Natural killer cell treated with Interleukin-12 subunit alpha and Interleukin-12 subunit beta and Interleukin-15 and Interleukin-18, amount 100 ng/mL, for 72 hours (primary cell): Measurements from ENCODE around the gene EIF5A. TPM values are rescaled to one million over a fixed set of nuclear protein-coding genes. Genes with fewer than 3 reads are reported as not detected.
A peak's percentile ranks its signal among the peaks of the same experiment; 100 is the strongest.
"Not testable (repeated sequence)": the region's sequence is repeated elsewhere in the genome, so short reads cannot be mapped to it uniquely, and the experiment has no call there.

ENCODE experiments used
- ATAC-seq, 2 donors: fragments of 150-1000 bp; cut with Tn5 transposase in 1 of 2; sonication (Bioruptor Pico), chemical (Tn5 transposase) in 1 of 2; 2 replicates each; pipeline ENCODE4 v1.10.0; 2021
- DNase-seq: peaks from one replicate; pipeline ENCODE4 v3.0.0; 2022; ENCODE audit warnings: low spot score
- H3K27ac Mint-ChIP-seq, 2 donors: 1 replicate in 1 of 2; 2 replicates in 1 of 2; pipeline ENCODE4 v1.8.0; 2022; ENCODE audit warnings: mixed read lengths in 2 of 2, mild to moderate bottlenecking in 1 of 2, moderate library complexity in 1 of 2
- H3K27me3 Mint-ChIP-seq, 2 donors: 1 replicate in 1 of 2; 2 replicates in 1 of 2; pipeline ENCODE4 v1.8.0; 2022; ENCODE audit warnings: mixed read lengths in 2 of 2
- H3K36me3 Mint-ChIP-seq: one replicate; pipeline ENCODE4 v1.8.0; 2022; ENCODE audit warnings: mixed read lengths
- H3K4me1 Mint-ChIP-seq, 2 donors: 1 replicate in 1 of 2; 2 replicates in 1 of 2; pipeline ENCODE4 v1.8.0; 2022; ENCODE audit warnings: low read depth in 2 of 2, mixed read lengths in 2 of 2, mild to moderate bottlenecking in 1 of 2
- H3K4me3 Mint-ChIP-seq: one replicate; pipeline ENCODE4 v1.8.0; 2022; ENCODE audit warnings: mixed read lengths
- H3K9me3 Mint-ChIP-seq: 2 replicates; pipeline ENCODE4 v1.8.0; 2022; ENCODE audit warnings: mixed read lengths
- total RNA-seq, 2 donors: library from RNA; stranded (reverse); gene quantifications; one replicate each; pipeline ENCODE4 v1.2.3, GENCODE V29; 2022

EIF5A gene
- total RNA-seq, 2 donors from 2014 or later = 953 to 1,345 TPM

DNA sequence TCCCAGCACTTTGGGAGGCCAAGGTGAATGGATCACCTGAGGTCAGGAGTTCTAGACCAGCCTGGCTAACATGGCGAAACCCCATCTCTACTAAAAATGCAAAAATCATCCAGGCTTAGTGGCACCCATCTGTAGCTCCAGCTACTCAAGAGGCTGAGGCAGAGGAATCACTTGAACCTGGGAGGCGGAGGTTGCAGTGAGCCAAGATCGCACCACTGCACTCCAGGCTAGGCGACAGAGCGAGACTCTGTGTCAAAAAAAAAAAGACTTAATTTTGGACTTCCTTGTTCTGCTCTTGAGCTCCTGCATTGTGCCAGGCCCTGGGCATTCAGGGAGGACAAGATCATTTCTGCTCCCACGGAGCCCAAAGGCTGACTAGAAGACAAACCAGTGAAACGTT is 30.2 kb downstream of the EIF5A start:
- H3K27ac Mint-ChIP-seq = peak overlapping the region; percentile 89 to 93
- H3K4me1 Mint-ChIP-seq = peaks cover 39 to 40% of the 10 kb centered on the region in 2 donors
- not testable (repeated sequence) for ATAC-seq, DNase-seq, H3K9me3 Mint-ChIP-seq, H3K27me3 Mint-ChIP-seq
- H3K36me3 Mint-ChIP-seq = peaks cover 12% of the 10 kb centered on the region
- peak overlapping the region; percentile 97 for H3K4me3 Mint-ChIP-seq

DNA sequence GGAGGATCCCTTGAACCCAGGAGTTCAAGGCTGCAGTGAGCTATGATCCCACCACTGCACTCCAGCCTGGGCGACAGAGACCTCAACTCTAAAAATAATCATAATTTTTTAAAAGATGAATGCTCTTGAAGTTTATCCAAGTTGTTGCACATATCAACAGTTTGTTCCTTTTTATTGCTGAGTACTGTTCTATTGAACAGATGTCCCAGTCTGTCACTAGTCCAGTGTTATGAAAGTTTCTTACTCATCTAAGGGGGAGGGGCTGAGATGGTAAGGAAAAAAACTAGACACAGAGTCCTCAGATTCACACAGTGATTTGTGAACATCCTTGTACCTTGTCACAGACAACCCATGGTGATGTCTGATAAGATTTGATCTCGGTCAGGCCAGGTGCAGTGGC is 32.8 kb downstream of the EIF5A start:
- Mint-ChIP-seq H3K36me3 (peaks cover 18% of the 10 kb centered on the region), H3K9me3 (no peaks in the 10 kb centered on the region), H3K27me3 (no peaks in the 10 kb centered on the region), H3K4me3 (no peak overlapping the region), H3K27ac (peak overlapping the region; percentile 69 to 70), H3K4me1 (peaks cover 35 to 41% of the 10 kb centered on the region in 2 donors)
- DNase-seq = no peak
- no peak for ATAC-seq

DNA sequence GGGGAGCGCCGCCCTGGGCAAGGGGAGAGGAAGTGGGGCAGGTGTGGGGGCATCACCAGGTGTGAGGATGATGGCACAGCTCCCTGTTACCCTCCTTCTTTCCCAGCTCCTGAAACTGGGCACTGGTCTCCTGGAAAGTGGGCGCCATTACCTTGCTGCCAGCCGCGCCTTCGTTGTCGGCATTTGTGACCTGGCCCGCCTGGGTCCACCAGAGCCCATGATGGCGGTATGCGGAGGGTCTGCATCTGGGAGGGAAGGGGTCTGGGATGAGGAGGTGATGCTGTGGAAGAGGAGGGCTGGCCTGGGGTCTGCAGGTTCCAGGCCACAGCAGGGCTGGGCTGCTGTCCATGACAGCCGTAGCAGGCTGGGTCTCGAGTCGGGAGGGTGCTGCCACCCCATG is 34.4 kb downstream of the EIF5A start:
- peaks cover 25 to 31% of the 10 kb centered on the region in 2 donors for H3K4me1 Mint-ChIP-seq
- no peak overlapping the region for H3K4me3 Mint-ChIP-seq
- ATAC-seq (no peak), DNase-seq (no peak)
- H3K9me3 Mint-ChIP-seq = no peaks in the 10 kb centered on the region
- H3K27me3 Mint-ChIP-seq = no peaks in the 10 kb centered on the region
- H3K27ac Mint-ChIP-seq = peak overlapping the region in 1 of 2 donors; percentile 22
- peaks cover 18% of the 10 kb centered on the region for H3K36me3 Mint-ChIP-seq

DNA sequence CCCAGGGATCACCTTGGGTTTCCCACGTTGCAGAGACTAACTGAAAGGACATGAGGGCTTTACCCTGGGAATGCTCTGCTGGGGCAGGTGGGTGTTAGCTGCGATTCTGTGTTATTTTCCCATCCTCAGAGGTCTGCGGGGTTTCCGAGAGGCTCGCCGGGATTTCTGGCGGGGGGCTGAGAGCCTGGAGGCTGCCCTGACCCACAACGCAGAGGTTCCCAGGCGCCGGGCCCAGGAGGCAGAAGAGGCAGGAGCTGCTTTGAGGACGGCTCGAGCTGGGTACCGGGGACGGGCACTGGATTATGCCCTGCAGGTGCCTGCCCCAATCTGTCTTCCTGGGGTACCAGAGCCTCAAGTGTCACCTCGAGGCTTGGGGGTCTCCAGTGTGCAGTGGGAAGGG is 35.8 kb downstream of the EIF5A start:
- DNase-seq (no peak), ATAC-seq (no peak)
- H3K4me3 Mint-ChIP-seq = no peak overlapping the region
- peaks cover 18% of the 10 kb centered on the region for H3K36me3 Mint-ChIP-seq
- H3K4me1 Mint-ChIP-seq = peaks cover 14 to 19% of the 10 kb centered on the region in 2 donors
- H3K27me3 Mint-ChIP-seq = no peaks in the 10 kb centered on the region
- peak overlapping the region in 1 of 2 donors; percentile 63 for H3K27ac Mint-ChIP-seq
- no peaks in the 10 kb centered on the region for H3K9me3 Mint-ChIP-seq

DNA sequence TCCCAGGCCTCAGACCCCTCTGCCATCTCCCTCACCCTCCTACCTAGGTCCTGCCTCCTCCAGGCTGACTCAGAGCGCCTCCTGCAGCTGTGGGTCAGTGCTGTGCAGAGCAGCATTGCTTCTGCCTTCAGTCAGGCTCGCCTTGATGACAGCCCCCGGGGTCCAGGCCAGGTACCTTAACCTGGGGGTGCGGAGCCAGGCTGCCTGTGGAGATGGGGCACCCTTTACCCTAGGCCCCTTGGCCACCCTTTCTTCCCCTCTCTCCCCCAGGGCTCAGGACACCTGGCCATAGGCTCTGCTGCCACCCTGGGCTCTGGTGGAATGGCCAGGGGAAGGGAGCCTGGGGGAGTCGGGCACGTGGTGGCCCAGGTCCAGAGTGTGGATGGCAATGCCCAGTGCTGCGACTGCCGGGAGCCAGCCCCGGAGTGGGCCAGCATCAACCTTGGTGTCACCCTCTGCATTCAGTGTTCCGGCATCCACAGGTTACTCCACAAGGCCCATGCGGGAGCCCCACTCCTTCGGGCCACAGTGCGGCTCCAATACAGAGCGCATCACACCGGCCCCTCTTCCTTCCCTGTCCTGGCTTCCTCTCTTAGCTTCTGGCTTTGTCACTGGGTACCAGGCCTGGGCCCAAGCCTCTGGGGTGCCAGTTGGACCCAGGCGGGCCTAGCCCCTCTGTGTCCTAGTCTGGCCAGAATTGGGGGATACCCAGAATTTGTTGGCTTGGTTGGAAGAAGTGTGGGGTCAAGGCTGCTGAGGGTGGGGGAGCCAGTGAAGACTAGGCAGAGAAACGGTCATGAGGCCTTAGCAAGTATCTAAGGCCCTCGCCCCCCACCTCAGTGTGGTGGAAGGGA is 39.6 kb downstream of the EIF5A start:
- Mint-ChIP-seq H3K36me3 (peaks cover 5% of the 10 kb centered on the region), H3K4me1 (peaks cover 10 to 18% of the 10 kb centered on the region in 2 donors), H3K27ac (no peak overlapping the region), H3K9me3 (no peaks in the 10 kb centered on the region), H3K27me3 (no peaks in the 10 kb centered on the region), H3K4me3 (no peak overlapping the region)
- DNase-seq (no peak), ATAC-seq (no peak)

DNA sequence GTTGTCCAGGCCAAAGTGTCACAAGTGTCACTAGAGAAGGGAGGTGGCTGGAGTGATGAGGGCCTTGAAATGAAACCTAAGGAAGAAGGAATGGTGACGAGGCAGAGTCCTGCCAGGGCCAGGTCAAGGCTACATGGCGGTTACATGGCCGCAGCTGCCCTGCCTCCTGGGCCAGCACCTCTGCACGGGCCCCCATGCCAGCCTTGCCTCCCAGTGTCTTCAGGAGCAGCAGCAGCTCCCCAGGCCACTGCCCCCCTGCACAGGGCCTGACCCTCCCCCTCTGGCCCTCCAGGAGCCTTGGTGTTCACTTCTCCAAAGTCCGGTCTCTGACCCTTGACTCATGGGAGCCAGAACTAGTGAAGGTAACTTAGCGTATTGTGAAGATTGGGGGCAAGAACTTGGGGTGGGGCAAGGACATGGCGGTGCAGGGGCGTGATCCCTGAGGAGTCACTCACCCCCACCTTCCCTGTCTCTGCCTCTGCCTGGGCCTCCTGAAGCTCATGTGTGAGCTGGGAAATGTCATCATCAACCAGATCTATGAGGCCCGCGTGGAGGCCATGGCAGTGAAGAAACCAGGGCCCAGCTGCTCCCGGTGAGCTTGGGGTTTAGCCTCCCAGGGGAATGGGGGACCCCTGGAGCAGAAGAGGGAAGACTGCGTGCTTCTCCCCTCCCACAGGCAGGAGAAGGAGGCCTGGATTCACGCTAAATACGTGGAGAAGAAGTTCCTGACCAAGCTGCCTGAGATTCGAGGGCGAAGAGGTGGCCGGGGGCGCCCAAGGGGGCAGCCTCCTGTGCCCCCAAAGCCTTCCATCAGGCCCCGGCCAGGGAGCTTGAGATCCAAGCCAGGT is 40.4 kb downstream of the EIF5A start:
- Mint-ChIP-seq H3K9me3 (no peaks in the 10 kb centered on the region), H3K4me3 (no peak overlapping the region), H3K27ac (no peak overlapping the region), H3K4me1 (peaks cover 16 to 25% of the 10 kb centered on the region in 2 donors), H3K27me3 (no peaks in the 10 kb centered on the region), H3K36me3 (peaks cover 5% of the 10 kb centered on the region)
- DNase-seq (no peak), ATAC-seq (no peak)

DNA sequence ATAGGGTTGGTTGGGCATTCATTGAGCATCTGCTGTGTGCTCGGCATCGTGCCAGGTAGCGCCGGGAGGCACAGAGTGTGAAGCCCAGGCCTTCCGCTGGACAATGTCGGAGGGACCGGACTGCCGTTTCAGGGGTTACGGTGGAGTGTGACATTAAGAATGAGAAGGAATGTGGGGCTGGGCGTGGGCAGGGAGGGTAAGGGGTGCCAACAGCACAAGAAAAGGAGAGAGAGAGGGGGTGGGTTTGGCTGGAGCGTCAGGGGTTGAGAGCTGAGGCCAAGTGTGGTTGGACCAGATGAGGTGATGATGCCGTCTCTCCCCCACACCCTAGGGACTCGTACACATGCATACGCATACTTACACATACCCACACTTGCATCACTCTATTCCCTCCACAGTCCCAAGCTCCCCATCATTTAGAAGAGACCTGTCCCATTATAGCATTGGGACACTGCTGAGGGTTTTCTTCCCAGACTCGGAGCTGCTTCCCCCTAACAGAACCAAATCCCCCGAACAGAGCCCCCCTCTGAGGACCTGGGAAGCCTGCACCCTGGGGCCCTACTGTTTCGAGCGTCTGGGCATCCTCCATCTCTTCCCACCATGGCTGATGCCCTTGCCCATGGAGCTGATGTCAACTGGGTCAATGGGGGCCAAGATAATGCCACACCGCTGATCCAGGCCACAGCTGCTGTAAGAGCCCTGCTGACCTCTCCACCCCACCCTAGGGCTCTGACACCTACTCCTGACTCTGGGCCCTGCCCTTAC is 41.2 kb downstream of the EIF5A start:
- no peak for ATAC-seq
- Mint-ChIP-seq H3K9me3 (no peaks in the 10 kb centered on the region), H3K36me3 (peaks cover 5% of the 10 kb centered on the region), H3K27ac (peak overlapping the region in 1 of 2 donors; percentile 57), H3K4me1 (peaks cover 18 to 26% of the 10 kb centered on the region in 2 donors), H3K27me3 (no peaks in the 10 kb centered on the region), H3K4me3 (no peak overlapping the region)
- no peak for DNase-seq

DNA sequence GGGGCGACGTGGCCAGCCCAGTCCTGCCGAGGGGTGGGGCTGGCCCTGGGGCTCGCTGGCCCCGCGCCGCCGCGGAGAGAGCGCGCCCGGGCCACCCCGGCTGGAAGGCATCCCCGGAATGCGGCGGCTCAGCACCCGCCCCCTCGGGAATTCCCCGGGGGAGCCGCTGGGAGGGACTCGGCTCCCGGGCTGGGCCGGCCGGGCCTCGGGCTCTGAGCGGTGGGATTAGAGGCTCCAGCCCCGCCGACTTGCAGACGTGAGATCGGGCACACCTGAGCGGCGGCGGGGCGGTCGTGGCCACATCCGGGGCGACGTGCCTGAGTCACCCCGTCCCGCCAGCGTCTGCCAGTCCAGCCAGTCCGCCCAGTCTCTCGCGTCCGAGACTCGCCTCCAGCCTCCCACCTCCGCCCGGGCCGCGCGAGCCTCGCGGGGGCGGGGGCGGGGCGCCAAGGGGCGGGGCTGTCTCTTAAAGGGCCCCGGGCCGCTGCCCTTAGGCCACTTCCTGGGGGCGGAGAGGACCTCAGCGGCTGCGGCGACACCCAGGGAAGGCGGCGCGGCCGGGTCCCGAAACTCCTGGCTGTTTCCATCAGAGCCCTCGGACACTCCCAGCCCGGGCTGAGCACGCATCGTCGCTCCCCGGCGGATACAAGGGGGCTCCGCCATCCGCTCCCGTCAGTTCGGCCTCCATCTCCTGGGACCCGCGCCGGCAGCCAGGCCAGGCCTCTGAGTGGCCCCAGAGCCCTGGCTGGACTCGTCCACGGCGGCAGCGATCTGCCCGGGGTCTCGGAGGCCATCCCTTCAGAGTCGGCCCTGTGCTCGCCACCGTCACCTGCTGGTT is 44.5 kb downstream of the EIF5A start, which contains the start of gene KCTD11:
KCTD11 (plus strand) TSS at position 498 of the 838 bp plus-strand sequence.
- no peaks in the 10 kb centered on the region for H3K27me3 Mint-ChIP-seq
- H3K9me3 Mint-ChIP-seq = no peaks in the 10 kb centered on the region
- peak within 1 kb of the TSS; percentile 84 to 91 for H3K27ac Mint-ChIP-seq
- peaks cover 17 to 41% of the 10 kb centered on the region in 2 donors for H3K4me1 Mint-ChIP-seq
- no peaks in the 10 kb centered on the region for H3K36me3 Mint-ChIP-seq
- peak within 1 kb of the TSS; percentile 95 for H3K4me3 Mint-ChIP-seq
- peak; percentile 94 for DNase-seq
- ATAC-seq = peak; percentile 91 to 93

DNA sequence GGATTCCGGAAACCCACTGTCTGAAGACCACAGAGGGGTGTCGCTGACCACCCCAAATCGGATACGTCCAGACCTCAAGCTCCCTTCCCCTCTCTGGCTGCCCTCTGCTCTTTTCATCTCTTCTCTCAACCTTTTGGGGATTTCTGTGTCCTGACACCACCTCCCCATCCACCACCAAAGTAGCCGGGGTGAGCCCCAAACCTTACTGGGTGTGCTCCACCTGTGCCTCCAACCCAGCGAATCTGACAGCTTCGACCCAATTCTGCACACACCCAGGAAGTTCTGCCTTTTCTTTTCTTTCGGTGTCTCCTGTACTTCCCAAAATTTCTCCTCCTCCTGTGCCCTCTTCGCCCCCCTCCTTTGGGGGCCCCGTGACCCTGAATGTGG is 45.1 kb downstream of the EIF5A start:
- H3K9me3 Mint-ChIP-seq = no peaks in the 10 kb centered on the region
- peaks cover 17 to 41% of the 10 kb centered on the region in 2 donors for H3K4me1 Mint-ChIP-seq
- H3K36me3 Mint-ChIP-seq = no peaks in the 10 kb centered on the region
- H3K27me3 Mint-ChIP-seq = no peaks in the 10 kb centered on the region
- peak overlapping the region; percentile 95 for H3K4me3 Mint-ChIP-seq
- ATAC-seq (no peak), DNase-seq (no peak)
- H3K27ac Mint-ChIP-seq = peak overlapping the region; percentile 84 to 91

DNA sequence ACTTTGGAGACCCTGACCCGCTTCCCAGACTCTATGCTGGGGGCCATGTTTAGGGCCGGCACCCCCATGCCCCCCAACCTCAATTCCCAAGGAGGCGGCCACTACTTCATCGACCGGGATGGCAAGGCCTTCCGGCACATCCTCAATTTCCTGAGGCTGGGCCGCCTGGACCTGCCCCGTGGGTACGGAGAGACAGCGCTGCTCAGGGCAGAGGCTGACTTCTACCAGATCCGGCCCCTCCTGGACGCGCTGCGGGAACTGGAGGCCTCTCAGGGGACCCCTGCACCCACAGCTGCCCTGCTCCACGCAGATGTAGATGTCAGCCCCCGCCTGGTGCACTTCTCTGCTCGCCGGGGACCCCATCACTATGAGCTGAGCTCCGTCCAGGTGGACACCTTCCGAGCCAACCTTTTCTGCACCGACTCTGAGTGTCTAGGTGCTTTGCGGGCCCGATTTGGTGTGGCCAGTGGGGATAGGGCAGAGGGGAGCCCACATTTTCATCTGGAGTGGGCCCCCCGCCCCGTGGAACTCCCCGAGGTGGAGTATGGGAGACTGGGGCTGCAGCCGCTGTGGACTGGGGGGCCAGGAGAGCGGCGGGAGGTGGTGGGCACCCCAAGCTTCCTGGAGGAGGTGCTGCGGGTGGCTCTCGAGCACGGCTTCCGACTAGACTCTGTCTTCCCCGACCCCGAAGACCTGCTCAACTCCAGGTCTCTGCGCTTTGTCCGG is 45.6 kb downstream of the EIF5A start:
- DNase-seq (no peak), ATAC-seq (no peak)
- Mint-ChIP-seq H3K4me3 (peak overlapping the region; percentile 95), H3K27me3 (no peaks in the 10 kb centered on the region), H3K36me3 (no peaks in the 10 kb centered on the region), H3K27ac (peak overlapping the region; percentile 84 to 91), H3K9me3 (no peaks in the 10 kb centered on the region), H3K4me1 (peaks cover 17 to 41% of the 10 kb centered on the region in 2 donors)

DNA sequence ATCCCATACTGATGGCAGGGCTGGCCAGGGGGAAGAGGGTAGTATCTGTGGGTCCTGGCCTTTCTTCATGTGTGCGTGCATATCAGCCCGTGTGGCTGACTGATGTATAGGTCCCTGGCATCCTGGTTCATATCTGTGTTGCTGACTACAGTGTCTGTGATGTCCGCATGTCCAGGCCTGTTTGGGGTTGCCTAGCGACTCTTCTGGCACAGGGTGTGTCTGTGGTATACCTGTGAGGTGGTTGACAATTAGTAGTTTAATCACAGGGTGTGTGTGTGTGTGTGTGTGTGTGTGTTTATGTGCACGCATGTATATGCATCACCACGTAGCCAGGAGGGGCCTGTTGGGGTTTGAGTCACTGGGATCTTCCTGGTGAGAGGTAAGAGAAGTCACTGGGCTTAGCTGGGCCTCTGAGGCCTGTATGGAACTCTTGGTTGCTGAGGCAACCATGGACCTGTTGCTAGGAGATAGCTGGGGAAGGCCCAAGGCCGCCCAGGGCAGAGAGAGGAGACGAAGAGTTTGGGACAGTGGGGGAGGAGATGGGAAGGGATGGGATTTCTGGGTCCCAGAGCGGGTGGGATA is 46.9 kb downstream of the EIF5A start:
- peak overlapping the region; percentile 41 to 58 for H3K27ac Mint-ChIP-seq
- no peak overlapping the region for H3K4me3 Mint-ChIP-seq
- no peak for DNase-seq
- no peaks in the 10 kb centered on the region for H3K36me3 Mint-ChIP-seq
- peaks cover 17 to 32% of the 10 kb centered on the region in 2 donors for H3K4me1 Mint-ChIP-seq
- ATAC-seq = no peak
- H3K27me3 Mint-ChIP-seq = no peaks in the 10 kb centered on the region
- H3K9me3 Mint-ChIP-seq = no peaks in the 10 kb centered on the region

DNA sequence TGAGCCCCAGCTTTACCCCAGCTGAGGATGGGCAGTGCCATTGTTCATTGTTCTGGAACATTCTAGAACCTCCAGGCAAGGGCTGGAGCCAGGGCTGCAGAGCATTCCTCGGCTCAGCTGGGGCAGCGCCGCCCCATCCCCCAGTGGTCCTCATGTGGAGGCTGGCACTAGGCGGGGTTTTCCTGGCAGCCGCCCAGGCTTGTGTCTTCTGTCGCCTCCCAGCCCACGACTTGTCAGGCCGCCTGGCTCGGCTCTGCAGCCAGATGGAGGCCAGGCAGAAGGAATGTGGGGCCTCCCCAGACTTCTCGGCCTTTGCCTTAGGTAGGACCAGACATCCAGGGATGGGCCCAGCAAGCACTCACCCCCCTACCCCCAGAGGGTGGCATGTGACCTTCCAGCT is 47.6 kb downstream of the EIF5A start, which contains the start of gene TMEM95:
TMEM95 (plus strand) TSS at position 104 of the 400 bp plus-strand sequence; CDS start at position 153, 49 bp downstream.
- Mint-ChIP-seq H3K4me3 (no peak within 1 kb of the TSS), H3K27me3 (no peaks in the 10 kb centered on the region), H3K27ac (peak within 1 kb of the TSS; percentile 41 to 58), H3K36me3 (no peaks in the 10 kb centered on the region), H3K4me1 (peaks cover 17 to 30% of the 10 kb centered on the region in 2 donors), H3K9me3 (no peaks in the 10 kb centered on the region)
- no peak for ATAC-seq
- no peak for DNase-seq
